GM18861 (cell line): Measurements from ENCODE around the gene TMEM128.
A peak's percentile ranks its signal among the peaks of the same experiment; 100 is the strongest.
"Not testable (repeated sequence)": the region's sequence is repeated elsewhere in the genome, so short reads cannot be mapped to it uniquely, and the experiment has no call there.

Experiments
- ATAC-seq: cut with Tn5 transposase; IDR thresholded peaks from one replicate; pipeline ENCODE4 v1.9.1; 2021; ENCODE audit not compliant: unreplicated experiment

Gene TMEM128, protein sequence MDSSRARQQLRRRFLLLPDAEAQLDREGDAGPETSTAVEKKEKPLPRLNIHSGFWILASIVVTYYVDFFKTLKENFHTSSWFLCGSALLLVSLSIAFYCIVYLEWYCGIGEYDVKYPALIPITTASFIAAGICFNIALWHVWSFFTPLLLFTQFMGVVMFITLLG

GRCh38 chr4:4248029-4248884 is at the start of gene TMEM128:
TSS of gene TMEM128 (minus strand) at chr4:4248223. CDS start at chr4:4248202, 21 bp downstream.
- peak; percentile 91 for ATAC-seq

- ATAC-seq: no peak
Measured at GRCh38 chr4:4296283-4296846, 48.3 kb upstream of the TMEM128 start.

DNA sequence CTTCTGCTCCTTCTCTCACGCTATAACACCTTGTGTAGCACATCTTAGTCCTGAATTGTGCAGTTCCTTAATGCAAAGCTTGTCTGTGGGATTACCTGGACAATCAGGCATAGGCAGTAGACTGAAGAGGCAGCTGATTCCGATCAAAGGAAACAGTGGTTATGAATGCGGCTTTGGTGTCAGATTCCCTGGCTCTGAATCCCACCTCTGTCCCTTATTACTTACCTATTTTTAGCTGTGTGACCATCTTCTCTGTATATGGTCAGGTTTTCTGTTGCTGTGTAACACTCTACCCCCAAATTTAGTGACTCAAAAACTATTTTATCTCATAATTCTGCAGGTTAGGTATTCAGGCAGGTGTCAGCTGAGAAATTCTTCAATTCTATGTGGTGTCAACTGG is 45.3 kb upstream of the TMEM128 start:
- no peak for ATAC-seq

- ATAC-seq: peak; percentile 68
Measured at GRCh38 chr4:4289941-4290850, 42.2 kb upstream of the TMEM128 start, which contains the start of the genes LYAR and ZBTB49. TSS of gene LYAR (minus strand) at chr4:4290154. CDS start at chr4:4283742, 6,412 bp downstream. TSS of gene ZBTB49 (plus strand) at chr4:4290251. CDS start at chr4:4299946, 9,695 bp downstream.

- ATAC-seq: no peak
Measured at GRCh38 chr4:4289597-4289940, 41.5 kb upstream of the TMEM128 start.

GRCh38 chr4:4289055-4289454 is 41.0 kb upstream of the TMEM128 start:
- no peak for ATAC-seq

DNA sequence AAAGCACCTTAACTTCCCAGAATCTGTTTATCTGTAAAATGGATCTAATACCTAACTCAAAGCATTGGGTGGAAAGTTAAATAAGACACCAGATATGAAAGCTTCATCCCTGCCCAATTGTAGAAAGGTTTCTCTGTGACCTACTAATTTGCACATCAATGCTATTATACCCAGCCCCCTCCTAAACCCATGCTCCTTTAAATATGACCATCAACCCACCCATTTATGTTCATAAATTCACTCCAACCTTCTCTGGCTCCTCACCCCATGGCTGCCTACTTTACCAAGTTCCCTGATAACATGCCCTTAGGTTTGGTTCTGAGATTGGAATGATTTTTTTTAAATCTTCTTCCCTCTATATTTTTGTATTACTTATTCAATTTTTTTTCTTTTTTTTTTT is 40.1 kb upstream of the TMEM128 start:
- no peak for ATAC-seq

DNA sequence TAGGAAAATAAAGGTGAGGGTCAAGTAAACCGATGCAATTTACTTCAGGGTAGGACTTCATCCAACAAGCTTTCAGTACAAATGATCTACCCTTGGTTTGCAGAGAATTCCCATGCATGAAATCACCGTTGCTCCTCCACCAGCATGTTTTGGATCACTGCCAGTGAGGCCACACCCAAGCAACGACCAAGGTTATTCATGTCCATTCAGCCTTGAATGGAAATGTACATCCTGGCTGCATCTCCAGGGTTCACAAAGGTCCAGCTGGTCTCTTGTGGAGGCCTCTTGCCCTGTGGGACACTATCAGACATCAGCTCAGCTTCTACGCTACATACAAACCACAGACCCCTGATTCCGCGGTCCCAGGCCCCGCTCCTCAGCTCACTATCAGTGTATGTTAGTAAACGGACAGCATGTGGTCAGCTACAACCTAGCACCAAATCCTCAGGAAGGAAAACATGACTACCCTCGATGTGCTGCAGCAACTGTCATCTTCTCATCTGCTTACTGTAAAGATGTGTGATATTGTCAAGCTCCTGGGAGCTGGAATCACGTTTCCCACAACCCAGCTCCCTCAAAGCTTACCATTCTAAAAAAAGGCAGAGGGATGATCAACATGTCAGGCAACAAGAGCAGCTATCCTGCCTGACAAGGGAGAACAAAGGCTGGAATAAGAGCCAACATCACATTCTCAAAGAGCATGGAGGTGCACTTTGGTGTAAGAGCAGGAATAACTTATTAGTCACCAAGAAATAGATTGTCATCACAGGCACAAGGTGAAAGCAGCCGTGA is 37.0 kb upstream of the TMEM128 start:
- ATAC-seq: no peak

- ATAC-seq: no peak
Measured at GRCh38 chr4:4281787-4282186, 33.8 kb upstream of the TMEM128 start.

GRCh38 chr4:4277531-4277930 is 29.5 kb upstream of the TMEM128 start:
- ATAC-seq: no peak

GRCh38 chr4:4274226-4274625 is 26.2 kb upstream of the TMEM128 start:
- no peak for ATAC-seq

DNA sequence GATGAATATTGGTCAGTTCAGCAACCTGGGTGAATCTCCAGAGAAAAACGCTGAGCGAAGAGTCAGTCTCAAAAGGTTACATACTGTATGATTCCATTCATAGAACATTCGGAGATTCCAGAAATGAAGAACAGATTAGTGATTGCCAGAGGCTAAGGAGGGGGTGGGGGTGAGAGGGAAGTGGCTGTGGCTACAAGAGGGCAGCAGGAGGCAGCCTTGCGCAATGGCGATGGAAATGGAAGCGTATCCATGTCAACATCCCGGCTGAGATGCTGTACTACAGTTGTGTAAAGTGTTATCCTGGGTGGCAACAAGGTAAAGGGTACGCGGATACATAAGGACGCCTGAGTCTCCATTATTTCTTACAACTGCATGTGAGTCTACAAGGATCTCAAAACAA is 23.9 kb upstream of the TMEM128 start:
- ATAC-seq: no peak

DNA sequence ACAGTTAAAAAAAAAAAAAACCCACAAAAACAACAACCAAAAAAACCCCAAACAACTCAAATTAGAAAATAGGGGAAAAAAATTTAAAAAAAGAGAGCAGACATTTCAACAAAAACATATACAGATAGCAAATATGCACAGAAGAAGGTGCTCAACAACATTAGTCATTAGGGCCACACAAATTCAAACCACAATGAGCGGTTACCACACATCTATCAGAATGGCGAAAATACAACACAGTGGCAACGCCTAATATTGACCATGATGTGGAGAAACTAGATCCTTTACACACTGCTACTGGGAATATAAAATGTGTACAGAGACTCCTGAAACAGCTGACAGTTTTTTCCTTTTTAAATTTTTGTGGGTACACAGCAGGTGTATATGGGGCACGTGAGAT is 22.5 kb upstream of the TMEM128 start:
- ATAC-seq: no peak

- no peak for ATAC-seq
Measured at GRCh38 chr4:4269856-4270255, 21.8 kb upstream of the TMEM128 start.

DNA sequence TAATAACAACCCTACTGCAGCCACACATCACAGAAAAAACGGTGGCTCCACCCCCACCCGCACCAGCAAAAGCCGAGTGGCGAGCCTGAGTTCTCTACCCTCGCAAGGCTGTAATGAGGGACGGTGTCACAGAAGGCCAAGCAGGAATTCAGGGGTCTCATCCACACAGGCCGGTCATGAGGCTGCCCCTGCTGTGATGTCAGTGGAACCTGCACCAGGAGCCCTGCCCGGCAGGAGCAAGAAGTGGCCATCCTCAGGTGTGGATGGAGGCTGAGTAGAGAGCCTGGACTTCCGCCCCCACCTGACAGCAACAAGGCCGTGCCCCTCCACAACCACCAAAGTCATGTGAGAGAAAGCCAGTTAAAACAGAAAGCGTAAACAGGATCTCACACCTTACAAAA is 21.3 kb upstream of the TMEM128 start:
- no peak for ATAC-seq

DNA sequence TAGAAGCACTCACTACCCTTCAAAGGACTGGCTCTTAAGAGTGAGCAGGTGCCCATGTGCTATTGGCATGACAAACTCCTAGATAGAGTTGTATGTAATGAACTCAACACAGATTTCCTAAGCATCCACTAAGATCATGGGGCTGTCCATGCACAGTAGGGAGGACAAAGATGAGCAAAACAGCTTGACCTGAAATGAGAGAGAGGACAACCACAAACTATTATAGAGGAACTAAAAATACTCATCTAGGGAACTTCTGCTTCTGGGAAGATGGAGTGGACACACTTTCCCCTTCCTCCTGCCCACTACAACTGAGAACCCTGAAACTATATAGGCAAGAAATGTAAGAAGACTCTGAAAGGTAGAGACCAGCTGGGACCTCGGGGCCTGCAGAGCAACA is 20.8 kb upstream of the TMEM128 start:
- no peak for ATAC-seq

DNA sequence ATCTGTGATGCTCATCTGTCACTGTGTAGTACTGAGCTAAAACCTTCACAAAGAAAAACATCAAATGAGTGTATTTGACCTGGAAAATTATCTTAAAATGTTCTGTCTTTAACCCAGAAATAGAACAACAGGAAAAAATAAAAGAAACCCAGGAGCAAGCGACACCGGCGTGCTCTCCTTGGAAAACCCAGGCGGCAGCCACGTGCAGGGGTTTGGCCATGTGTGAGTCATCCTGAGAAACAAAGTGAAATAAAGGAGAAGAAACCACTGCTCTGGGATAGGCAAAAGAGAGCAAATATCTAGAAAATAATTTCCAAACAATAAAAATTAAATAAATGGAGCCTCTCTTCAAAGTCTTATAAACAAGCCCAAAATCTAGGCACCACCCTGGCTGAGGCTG is 20.0 kb upstream of the TMEM128 start:
- ATAC-seq: no peak

DNA sequence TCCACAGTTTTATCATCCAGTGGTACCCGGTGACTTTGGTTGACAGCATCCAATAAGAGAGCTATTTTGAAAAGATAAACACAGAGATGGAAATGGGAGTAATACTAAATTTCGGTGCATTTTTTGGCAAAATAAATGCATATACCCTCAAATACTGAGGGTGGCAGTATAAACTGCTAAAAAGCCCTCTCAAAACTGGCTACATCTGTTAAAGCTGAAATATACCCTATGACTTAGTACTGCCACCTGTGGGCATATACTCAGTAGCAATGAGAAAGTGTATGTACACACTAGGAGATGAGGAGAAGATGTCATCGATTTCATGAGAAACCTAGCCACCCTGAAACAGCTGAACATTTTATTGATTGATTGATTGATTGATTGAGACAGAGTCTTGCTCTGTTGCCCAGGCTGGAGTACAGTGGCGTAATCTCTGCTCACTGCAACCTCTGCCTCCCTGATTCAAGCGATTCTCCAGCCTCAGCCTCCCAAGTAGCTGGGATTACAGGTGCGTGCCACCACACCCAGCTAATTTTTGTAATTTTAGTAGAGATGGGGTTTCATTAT is 12.2 kb upstream of the TMEM128 start:
- ATAC-seq: peak; percentile 87

DNA sequence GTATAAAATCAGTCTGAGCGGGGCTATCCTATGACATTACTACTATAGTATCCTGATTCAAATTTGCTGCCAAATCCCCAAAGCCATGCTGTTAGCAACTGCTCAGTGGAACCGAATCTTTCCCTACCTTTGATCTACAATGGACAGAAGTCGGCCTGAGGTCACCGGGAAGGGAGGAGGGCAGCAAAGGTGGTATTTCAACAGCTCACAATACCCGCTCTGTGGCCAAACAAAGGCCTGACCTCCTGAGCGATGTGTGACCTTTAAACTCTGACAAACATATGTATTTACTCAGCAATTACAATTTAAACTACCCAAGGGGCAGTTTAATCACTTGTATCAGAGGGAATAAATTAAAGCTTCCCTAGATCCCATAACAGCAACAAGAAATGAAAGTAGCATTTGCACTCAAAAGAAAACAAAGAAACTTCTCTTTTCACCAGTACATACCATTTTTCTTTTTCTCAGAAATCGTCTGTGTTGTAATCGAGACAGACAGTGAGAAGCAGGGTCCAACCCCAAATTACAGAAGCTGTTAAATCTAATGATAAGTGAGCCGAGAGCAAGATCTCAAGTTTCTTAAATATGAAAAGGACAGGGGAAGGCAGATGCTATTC is 11.6 kb upstream of the TMEM128 start:
- ATAC-seq: no peak

DNA sequence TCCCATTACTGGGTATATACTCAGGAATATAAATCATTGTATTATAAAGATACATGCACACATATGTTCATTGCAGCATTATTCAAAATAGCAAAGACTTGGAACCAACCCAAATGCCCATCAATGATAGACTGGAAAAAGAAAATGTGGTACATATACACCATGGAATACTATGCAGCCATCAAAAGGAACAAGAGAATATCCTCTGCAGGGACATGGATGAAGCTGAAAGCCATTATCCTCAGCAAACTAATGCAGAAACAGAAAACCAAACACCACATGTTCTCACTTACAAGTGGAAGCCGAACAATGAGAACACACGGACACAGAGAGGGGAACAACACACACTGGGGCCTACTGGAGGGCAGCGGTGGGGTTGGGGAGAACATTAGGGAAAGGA is 9.7 kb upstream of the TMEM128 start:
- ATAC-seq: not testable (repeated sequence)
